IMR-90 (cell line): Measurements from ENCODE around the gene MYPN. TPM values are rescaled to one million over a fixed set of nuclear protein-coding genes. Genes with fewer than 3 reads are reported as not detected.

ENCODE experiments used
- ATAC-seq: fragments of 200-7000 bp; cut with Tn5 transposase; 2 replicates; pipeline ENCODE4 v1.9.1; 2020; ENCODE audit warnings: low read depth, mild to moderate bottlenecking, moderate library complexity
- BruUV-seq: library from RNA; stranded (reverse); fragments of 400-500 nt; replicated peaks from 2 replicates; lab custom pipeline; 2021; lab: Mats Ljungman, UMichigan
- CTCF ChIA-PET: fragments of 300-600 bp; formaldehyde crosslinking; extraction: SDS; loops from one replicate; lab custom pipeline; 2021; ENCODE audit warnings: antibody characterized with exemption; lab: Yijun Ruan, JAX
- POLR2A ChIA-PET: fragments of 300-600 bp; sonication (Branson Sonifier 250); formaldehyde crosslinking; loops from one replicate; lab custom pipeline; 2022; ENCODE audit warnings: antibody characterized with exemption; ENCODE audit not compliant: unreplicated experiment; lab: Charles Lee
- DNase-seq: peaks from one replicate; pipeline ENCODE4 v3.0.0; 2013
- H2AFZ ChIP-seq: replicated peaks from 2 replicates; pipeline ENCODE3; 2013; ENCODE audit warnings: low read length, mild to moderate bottlenecking; ENCODE audit not compliant: poor library complexity
- H2AK5ac ChIP-seq: 2 replicates; pipeline ENCODE4 v1.6.1; 2013; ENCODE audit warnings: low read depth, low read length, inconsistent platforms
- H2AK9ac ChIP-seq: replicated peaks from 2 replicates; pipeline ENCODE3; 2013; ENCODE audit warnings: mild to moderate bottlenecking, low read depth, low read length, moderate library complexity; ENCODE audit not compliant: poor library complexity
- H2BK120ac ChIP-seq: 2 replicates; pipeline ENCODE4 v1.6.1; 2013; ENCODE audit warnings: low read depth, low read length, inconsistent platforms
- H2BK15ac ChIP-seq: 3 replicates; pipeline ENCODE4 v1.6.1; 2013; ENCODE audit warnings: low read depth, low read length, inconsistent platforms
- H2BK20ac ChIP-seq: 2 replicates; pipeline ENCODE4 v1.6.1; 2013; ENCODE audit warnings: low read depth, mild to moderate bottlenecking, inconsistent platforms, low read length, moderate library complexity
- H2BK5ac ChIP-seq: 2 replicates; pipeline ENCODE4 v1.6.1; 2013; ENCODE audit warnings: mild to moderate bottlenecking, low read depth, low read length, inconsistent platforms; ENCODE audit not compliant: poor library complexity, severe bottlenecking
- H3K14ac ChIP-seq: replicated peaks from 2 replicates; pipeline ENCODE4 v1.6.1; 2013; ENCODE audit warnings: low read depth, low read length, inconsistent platforms
- H3K18ac ChIP-seq: 2 replicates; pipeline ENCODE4 v1.6.1; 2013; ENCODE audit warnings: low read depth, low read length, control low read depth
- H3K23ac ChIP-seq: 2 replicates; pipeline ENCODE4 v1.6.1; 2013; ENCODE audit warnings: low read depth, low read length, inconsistent platforms
- H3K27ac ChIP-seq: 2 replicates; pipeline ENCODE4 v1.5.1; 2013; ENCODE audit warnings: mild to moderate bottlenecking, control low read depth, low read length; ENCODE audit not compliant: insufficient read depth
- H3K27me3 ChIP-seq: 2 replicates; pipeline ENCODE4 v1.6.1; 2013; ENCODE audit warnings: low read length; ENCODE audit not compliant: control insufficient read depth, insufficient read depth
- H3K36me3 ChIP-seq: 2 replicates; pipeline ENCODE4 v1.6.1; 2013; ENCODE audit warnings: low read length, mixed read lengths; ENCODE audit not compliant: control insufficient read depth, insufficient read depth
- H3K4ac ChIP-seq: 2 replicates; pipeline ENCODE4 v1.6.1; 2013; ENCODE audit warnings: low read depth, low read length, inconsistent platforms
- H3K4me1 ChIP-seq: 2 replicates; pipeline ENCODE4 v1.6.1; 2013; ENCODE audit warnings: low read length, mixed read lengths; ENCODE audit not compliant: control insufficient read depth, insufficient read depth
- H3K4me2 ChIP-seq: 2 replicates; pipeline ENCODE4 v1.6.1; 2013; ENCODE audit warnings: low read depth, mild to moderate bottlenecking, control low read depth, low read length, moderate library complexity
- H3K4me3 ChIP-seq: 2 replicates; pipeline ENCODE4 v1.5.1; 2013; ENCODE audit warnings: low read depth, mild to moderate bottlenecking, control low read depth, low read length, moderate library complexity; ENCODE audit not compliant: insufficient read depth
- H3K56ac ChIP-seq: 2 replicates; pipeline ENCODE4 v1.6.1; 2013; ENCODE audit warnings: low read length, inconsistent platforms; ENCODE audit not compliant: insufficient read depth; ENCODE audit errors: extremely low read depth
- H3K79me1 ChIP-seq, 2 experiments: 2 replicates each; pipeline ENCODE4 v1.6.1; 2013; ENCODE audit warnings: low read length in 2 of 2, inconsistent platforms in 1 of 2, low read depth in 1 of 2
- H3K9ac ChIP-seq: 2 replicates; pipeline ENCODE4 v1.6.1; 2013; ENCODE audit warnings: low read depth, low read length, control low read depth
- H3K9me1 ChIP-seq: 2 replicates; pipeline ENCODE4 v1.6.1; 2013; ENCODE audit warnings: low read length, inconsistent platforms; ENCODE audit not compliant: insufficient read depth
- H3K9me3 ChIP-seq: 2 replicates; pipeline ENCODE4 v1.6.1; 2013; ENCODE audit warnings: low read length; ENCODE audit not compliant: control insufficient read depth, insufficient read depth
- H4K20me1 ChIP-seq: 2 replicates; pipeline ENCODE4 v1.6.1; 2013; ENCODE audit warnings: low read length, inconsistent platforms; ENCODE audit not compliant: insufficient read depth
- H4K5ac ChIP-seq: 2 replicates; pipeline ENCODE4 v1.6.1; 2013; ENCODE audit warnings: mild to moderate bottlenecking, low read depth, low read length, control low read depth
- H4K8ac ChIP-seq, 2 experiments: 2 replicates each; pipeline ENCODE4 v1.6.1; 2013; ENCODE audit warnings: low read depth in 2 of 2, low read length in 2 of 2, control low read depth in 1 of 2, inconsistent platforms in 1 of 2
- H4K91ac ChIP-seq: 2 replicates; pipeline ENCODE4 v1.6.1; 2013; ENCODE audit warnings: low read depth, low read length, inconsistent platforms; ENCODE audit not compliant: insufficient read depth
- BHLHE40 ChIP-seq: fragments of 150-350 bp; IDR thresholded peaks from 2 replicates; pipeline ENCODE4 v1.6.1; 2016; ENCODE audit warnings: mild to moderate bottlenecking, low read depth, low read length
- CEBPB ChIP-seq: IDR thresholded peaks from 2 replicates; pipeline ENCODE4 v1.6.1; 2012; ENCODE audit warnings: low read depth, low read length, improper control_type of control experiment
- CHD1 ChIP-seq: IDR thresholded peaks from 2 replicates; pipeline ENCODE4 v1.6.1; 2012; ENCODE audit warnings: low read depth, low read length, improper control_type of control experiment
- ELK1 ChIP-seq: fragments of 150-350 bp; IDR thresholded peaks from 2 replicates; pipeline ENCODE4 v1.6.1; 2016; ENCODE audit warnings: low read depth, mild to moderate bottlenecking, low read length, moderate library complexity, borderline replicate concordance
- FOS ChIP-seq: fragments of 150-350 bp; IDR thresholded peaks from 2 replicates; pipeline ENCODE4 v1.6.1; 2016; ENCODE audit warnings: low read depth, low read length
- MAFK ChIP-seq: IDR thresholded peaks from 2 replicates; pipeline ENCODE4 v1.6.1; 2012; ENCODE audit warnings: low read depth, low read length, improper control_type of control experiment
- MAZ ChIP-seq: IDR thresholded peaks from 2 replicates; pipeline ENCODE4 v1.6.1; 2012; ENCODE audit warnings: low read depth, mild to moderate bottlenecking, low read length, improper control_type of control experiment, moderate library complexity, borderline replicate concordance
- MXI1 ChIP-seq: IDR thresholded peaks from 2 replicates; pipeline ENCODE4 v1.6.1; 2012; ENCODE audit warnings: low read depth, mild to moderate bottlenecking, low read length, moderate library complexity, borderline replicate concordance
- NFE2L2 ChIP-seq: fragments of 150-350 bp; IDR thresholded peaks from 2 replicates; pipeline ENCODE4 v1.6.1; 2016; ENCODE audit warnings: low read depth, mild to moderate bottlenecking, low read length
- POLR2A ChIP-seq: IDR thresholded peaks from 2 replicates; pipeline ENCODE4 v1.6.1; 2012; ENCODE audit warnings: mild to moderate bottlenecking, low read depth, low read length
- RAD21 ChIP-seq: IDR thresholded peaks from 2 replicates; pipeline ENCODE4 v1.6.1; 2012; ENCODE audit warnings: low read length, improper control_type of control experiment
- RCOR1 ChIP-seq: IDR thresholded peaks from 2 replicates; pipeline ENCODE4 v1.6.1; 2012; ENCODE audit warnings: mild to moderate bottlenecking, low read length, improper control_type of control experiment; ENCODE audit not compliant: insufficient replicate concordance
- RFX5 ChIP-seq: IDR thresholded peaks from 2 replicates; pipeline ENCODE4 v1.8.0; 2012; ENCODE audit warnings: low read depth, mild to moderate bottlenecking, low read length, moderate library complexity
- SMC3 ChIP-seq: fragments of 150-350 bp; IDR thresholded peaks from 2 replicates; pipeline ENCODE4 v1.6.1; 2016; ENCODE audit warnings: low read depth, mild to moderate bottlenecking, antibody characterized with exemption, low read length, moderate library complexity
- WGBS, 2 experiments: methylation state at CpG; one replicate each; pipeline versions ENCODE4 v1.1.5 to v1.1.7; 2013; ENCODE audit warnings: missing lambda C conversion rate in 2 of 2; ENCODE audit not compliant: insufficient read length in 1 of 2; ENCODE audit errors: extremely low coverage in 2 of 2; 5-methylcytosine and 5-hydroxymethylcytosine counted together
- dilution Hi-C: fragments of 300-500 bp; cut with HindIII; formaldehyde crosslinking; loops from one replicate; pipeline ENCODE4 v1.14.3; 2018; ENCODE audit warnings: low sequenced_read_pairs; ENCODE audit not compliant: unreplicated experiment
- in situ Hi-C: fragments of 300-500 bp; cut with MboI; formaldehyde crosslinking; loops from 3 replicates; pipeline ENCODE4 v1.14.3; 2019; ENCODE audit warnings: low sequenced_read_pairs, inconsistent platforms, mixed read lengths
- intact Hi-C: fragments of 100-400 bp; cut with micrococcal nuclease; formaldehyde crosslinking; loops from 2 replicates; pipeline ENCODE4 v1.10.0; 2022
- polyA plus RNA-seq, 3 experiments: library from polyadenylated mRNA; depleted of rRNA; stranded (reverse); fragments of >200 nt; gene quantifications; 2 replicates each; pipeline ENCODE4 v1.2.3, GENCODE V29; 2012; ENCODE audit warnings: low replicate concordance in 1 of 3
- total RNA-seq: library from RNA; depleted of rRNA; stranded (reverse); fragments of >200 nt; gene quantifications from 2 replicates; pipeline ENCODE4 v1.2.3, GENCODE V29; 2012
- TF ChIP-seq, protein P1 (sequence below): conservative IDR thresholded peaks from 2 replicates; pipeline ENCODE4 v1.5.1; 2012; ENCODE audit warnings: mild to moderate bottlenecking, low read depth, low read length, improper control_type of control experiment
- TF ChIP-seq, protein P2 (sequence below): fragments of 150-350 bp; IDR thresholded peaks from 2 replicates; pipeline ENCODE4 v1.6.1; 2017; ENCODE audit warnings: mild to moderate bottlenecking, antibody characterized with exemption, low read length, low read depth

The MYPN gene
- total and polyA plus RNA-seq, 2 of the 4 experiments (the other 2 are of a cell fraction), result 7.8 to 13.1 TPM

DNA sequence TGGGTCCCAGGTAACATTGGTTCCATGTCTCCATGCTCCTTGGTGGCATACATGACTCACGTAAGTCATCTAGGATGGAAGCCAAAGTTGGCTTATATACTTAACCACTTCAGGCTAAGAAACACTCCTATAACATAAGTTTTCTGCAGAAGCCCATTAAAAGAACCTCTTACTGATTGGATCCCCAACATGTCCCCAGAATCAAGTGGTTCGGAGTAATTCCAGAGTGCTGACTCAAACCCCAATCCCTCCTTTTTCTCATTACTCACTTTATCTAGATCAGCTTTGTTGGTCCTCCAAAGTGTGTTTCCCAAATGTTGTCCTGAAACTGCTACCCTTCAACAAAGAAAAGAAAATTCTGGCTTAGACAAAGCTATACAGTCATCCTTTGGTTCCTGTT lies 132.8 kb downstream of the MYPN start:
- Histone ChIP-seq H2BK5ac (no peak overlapping the region), H3K9me1 (no peaks in the 10 kb centered on the region), H3K4me1 (peaks cover 5% of the 10 kb centered on the region; the same call in 1 of the 2 replicates), H3K56ac (no peak overlapping the region), H4K8ac (no peak overlapping the region), H3K9me3 (no peaks in the 10 kb centered on the region), H4K20me1 (no peaks in the 10 kb centered on the region), H4K91ac (no peak overlapping the region), H4K5ac (no peak overlapping the region), H3K23ac (no peak overlapping the region), H3K27me3 (peaks cover 37% of the 10 kb centered on the region), H3K79me1 (no peaks in the 10 kb centered on the region), H2BK20ac (no peak overlapping the region), H3K4ac (no peak overlapping the region), H3K27ac (no peak overlapping the region), H3K14ac (no peak overlapping the region), H2BK15ac (no peak overlapping the region), H2AK9ac (no peak overlapping the region), H3K4me3 (no peak overlapping the region), H2AFZ (no peak overlapping the region), H3K4me2 (no peak overlapping the region), H3K9ac (no peak overlapping the region), H2BK120ac (no peak overlapping the region), H2AK5ac (no peak overlapping the region), H3K18ac (no peak overlapping the region), H3K36me3 (no peaks in the 10 kb centered on the region)
- DNase-seq (no peak), ATAC-seq (no peak)
- TF ChIP-seq ELK1 (no peak), RCOR1 (no peak), CEBPB (no peak), BHLHE40 (no peak), RFX5 (no peak), POLR2A (no peak), NFE2L2 (no peak), MAZ (no peak), FOS (no peak), RAD21 (no peak), MXI1 (no peak), MAFK (no peak), CHD1 (no peak), SMC3 (no peak)
- TF ChIP-seq, protein P1, sequence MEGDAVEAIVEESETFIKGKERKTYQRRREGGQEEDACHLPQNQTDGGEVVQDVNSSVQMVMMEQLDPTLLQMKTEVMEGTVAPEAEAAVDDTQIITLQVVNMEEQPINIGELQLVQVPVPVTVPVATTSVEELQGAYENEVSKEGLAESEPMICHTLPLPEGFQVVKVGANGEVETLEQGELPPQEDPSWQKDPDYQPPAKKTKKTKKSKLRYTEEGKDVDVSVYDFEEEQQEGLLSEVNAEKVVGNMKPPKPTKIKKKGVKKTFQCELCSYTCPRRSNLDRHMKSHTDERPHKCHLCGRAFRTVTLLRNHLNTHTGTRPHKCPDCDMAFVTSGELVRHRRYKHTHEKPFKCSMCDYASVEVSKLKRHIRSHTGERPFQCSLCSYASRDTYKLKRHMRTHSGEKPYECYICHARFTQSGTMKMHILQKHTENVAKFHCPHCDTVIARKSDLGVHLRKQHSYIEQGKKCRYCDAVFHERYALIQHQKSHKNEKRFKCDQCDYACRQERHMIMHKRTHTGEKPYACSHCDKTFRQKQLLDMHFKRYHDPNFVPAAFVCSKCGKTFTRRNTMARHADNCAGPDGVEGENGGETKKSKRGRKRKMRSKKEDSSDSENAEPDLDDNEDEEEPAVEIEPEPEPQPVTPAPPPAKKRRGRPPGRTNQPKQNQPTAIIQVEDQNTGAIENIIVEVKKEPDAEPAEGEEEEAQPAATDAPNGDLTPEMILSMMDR, result no peak
- TF ChIP-seq, protein P2, sequence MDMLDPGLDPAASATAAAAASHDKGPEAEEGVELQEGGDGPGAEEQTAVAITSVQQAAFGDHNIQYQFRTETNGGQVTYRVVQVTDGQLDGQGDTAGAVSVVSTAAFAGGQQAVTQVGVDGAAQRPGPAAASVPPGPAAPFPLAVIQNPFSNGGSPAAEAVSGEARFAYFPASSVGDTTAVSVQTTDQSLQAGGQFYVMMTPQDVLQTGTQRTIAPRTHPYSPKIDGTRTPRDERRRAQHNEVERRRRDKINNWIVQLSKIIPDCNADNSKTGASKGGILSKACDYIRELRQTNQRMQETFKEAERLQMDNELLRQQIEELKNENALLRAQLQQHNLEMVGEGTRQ, result no peak
- CTCF ChIA-PET, result interaction anchor here (0.7 kb wide), 1 partner anchor 9 kb away, joined by 3 read pairs; no protein-coding TSS in a partner anchor
- POLR2A ChIA-PET, result no interaction called here
- 100% methylated on average over 1 of the region's 2 CpGs; no CpG with 5 or more reads in 1 of the 2 experiments for WGBS, 2 experiments
- intact Hi-C loops (no loop called here), dilution Hi-C loops (no loop called here), in situ Hi-C loops (no loop called here)
- BruUV-seq, result no TSS peak
